HG03159 (cell line): ENCODE results near the gene MAP3K9.
"Not testable (repeated sequence)": the region's sequence is repeated elsewhere in the genome, so short reads cannot be mapped to it uniquely, and the experiment has no call there.

Source experiments
- ATAC-seq: cut with Tn5 transposase; IDR thresholded peaks from one replicate; pipeline ENCODE4 v1.9.1; 2021; ENCODE audit warnings: mild to moderate bottlenecking, moderate library complexity; ENCODE audit not compliant: unreplicated experiment

Gene MAP3K9

DNA sequence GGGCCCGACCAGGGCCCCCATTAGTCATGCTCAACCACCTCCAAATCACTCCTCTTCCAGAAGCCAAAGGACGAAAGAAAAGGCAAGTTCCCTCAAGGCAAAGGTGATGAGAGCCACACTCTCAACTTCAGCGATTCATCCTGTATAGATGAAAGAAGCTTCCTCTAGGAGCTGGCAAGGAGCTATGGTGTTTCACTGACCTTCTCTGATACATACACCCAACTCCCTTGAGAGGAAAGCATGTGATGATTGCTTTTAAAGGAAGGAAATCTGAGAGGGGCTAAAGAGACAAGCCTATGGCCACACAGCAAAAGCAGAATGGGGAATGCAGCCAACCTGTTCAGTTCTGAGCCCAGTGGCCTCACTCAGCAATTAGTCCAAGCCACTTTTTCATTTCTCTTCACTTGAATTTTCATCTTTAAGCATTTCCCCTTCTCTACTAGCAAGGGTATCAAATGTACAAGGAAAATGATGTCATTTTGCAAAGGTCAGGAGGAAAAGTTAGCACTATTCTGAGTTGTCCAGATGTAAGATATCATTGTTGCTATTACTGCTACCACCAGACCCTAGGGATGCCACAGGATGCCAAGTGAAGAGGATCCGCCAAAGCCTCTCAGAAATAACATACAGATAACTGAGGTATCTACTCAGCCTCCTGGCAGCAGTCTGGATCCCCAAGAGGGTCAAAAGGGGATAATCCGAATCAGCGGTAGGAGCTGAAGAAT, 82.5 kb downstream of the MAP3K9 start:
- no peak for ATAC-seq

DNA sequence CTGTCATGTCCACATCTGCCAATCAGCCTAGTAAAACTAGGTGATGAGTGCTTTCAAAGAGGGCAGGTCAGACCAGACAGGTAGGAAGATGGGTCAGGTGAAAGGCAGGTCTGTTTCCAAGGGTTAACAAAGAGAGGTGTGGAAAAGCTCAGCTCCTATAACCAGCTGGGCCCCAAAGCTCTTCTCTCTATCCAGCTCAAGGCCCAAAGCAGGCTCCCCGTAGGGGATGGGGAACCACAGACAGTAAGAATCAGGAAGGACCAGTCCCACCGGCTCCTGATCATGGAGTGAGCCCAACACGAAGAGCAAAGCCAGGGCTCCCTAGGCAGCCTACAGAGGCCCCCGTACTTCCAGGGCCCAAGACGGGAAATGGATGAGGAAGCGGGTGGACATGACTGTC, 84.4 kb downstream of the MAP3K9 start:
- no peak for ATAC-seq

DNA sequence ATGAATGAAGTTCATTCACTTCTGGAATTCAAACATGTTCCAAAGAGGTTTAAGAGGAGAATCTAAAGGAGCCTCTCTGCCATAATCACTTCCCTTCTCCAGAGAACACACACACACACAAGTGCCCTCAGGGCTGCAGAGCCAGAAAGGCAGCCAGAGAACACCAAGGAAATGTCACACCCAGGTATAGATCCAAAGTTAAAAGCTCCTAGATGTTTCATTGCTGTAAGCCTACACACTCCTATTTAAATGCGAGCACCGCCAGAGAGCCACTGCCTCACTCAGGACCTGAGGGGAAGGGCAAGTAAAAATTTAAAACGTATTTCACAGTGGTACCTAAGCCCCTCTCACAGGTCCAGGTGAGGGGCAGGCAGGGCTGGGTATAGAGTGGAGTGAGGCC, 85.2 kb downstream of the MAP3K9 start:
- ATAC-seq: no peak

DNA sequence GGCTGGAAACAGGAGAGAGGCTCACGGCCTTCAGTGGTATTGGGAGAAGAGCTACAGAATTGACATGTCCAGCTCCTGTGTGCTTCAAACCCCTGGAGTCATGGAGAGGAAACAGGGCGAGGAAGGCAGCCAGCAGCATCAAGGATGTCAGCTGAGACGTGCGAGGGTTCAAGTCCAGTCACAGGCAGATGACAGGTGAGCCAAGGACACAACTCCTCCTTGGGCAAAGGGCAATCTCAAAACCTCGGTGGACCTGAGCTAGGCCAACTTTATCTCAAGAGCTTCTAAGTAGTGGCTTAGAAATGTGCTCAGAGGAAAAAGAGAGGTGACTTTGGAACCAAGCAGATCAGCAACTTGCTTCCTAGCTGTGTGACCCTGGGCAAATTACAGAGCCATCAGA, 86.0 kb downstream of the MAP3K9 start:
- no peak for ATAC-seq

DNA sequence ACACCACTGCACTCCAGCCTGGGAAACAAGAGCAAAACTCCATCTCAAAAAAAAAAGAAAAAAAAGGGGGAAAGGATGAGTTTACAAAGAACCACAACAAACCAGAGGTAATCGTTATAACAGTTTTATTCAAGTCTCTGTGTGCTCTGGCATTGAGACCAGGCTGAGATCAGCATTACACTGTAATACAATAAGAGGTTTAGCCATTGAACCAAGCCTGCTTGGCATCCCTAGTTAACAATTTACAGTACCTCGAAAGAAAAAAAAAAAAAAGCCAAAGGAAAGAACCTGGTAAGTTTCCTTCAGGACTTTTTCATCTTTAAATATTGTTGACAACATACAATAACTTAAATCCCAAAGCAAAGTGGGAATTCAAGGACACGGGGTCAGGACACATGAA, 86.9 kb downstream of the MAP3K9 start:
- ATAC-seq: no peak

DNA sequence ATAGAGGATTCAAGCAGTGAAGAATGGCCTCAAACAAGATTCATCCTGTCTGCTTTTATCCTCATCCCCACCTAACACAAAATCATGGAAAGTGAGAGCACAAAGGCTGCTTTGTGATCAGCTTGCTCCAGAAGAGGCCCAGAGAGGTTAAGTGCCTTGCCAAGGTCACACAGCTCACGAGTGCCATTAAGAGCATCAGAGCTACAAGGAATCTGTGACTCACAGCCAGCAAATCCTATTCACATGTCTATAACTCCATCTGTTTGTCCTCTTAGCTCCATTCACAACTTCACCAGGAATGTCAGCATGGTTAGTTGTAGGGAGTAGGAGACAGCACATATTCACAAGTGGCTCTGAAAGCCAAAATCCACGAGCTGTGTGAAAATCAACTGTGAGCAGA, 87.8 kb downstream of the MAP3K9 start:
- no peak for ATAC-seq

DNA sequence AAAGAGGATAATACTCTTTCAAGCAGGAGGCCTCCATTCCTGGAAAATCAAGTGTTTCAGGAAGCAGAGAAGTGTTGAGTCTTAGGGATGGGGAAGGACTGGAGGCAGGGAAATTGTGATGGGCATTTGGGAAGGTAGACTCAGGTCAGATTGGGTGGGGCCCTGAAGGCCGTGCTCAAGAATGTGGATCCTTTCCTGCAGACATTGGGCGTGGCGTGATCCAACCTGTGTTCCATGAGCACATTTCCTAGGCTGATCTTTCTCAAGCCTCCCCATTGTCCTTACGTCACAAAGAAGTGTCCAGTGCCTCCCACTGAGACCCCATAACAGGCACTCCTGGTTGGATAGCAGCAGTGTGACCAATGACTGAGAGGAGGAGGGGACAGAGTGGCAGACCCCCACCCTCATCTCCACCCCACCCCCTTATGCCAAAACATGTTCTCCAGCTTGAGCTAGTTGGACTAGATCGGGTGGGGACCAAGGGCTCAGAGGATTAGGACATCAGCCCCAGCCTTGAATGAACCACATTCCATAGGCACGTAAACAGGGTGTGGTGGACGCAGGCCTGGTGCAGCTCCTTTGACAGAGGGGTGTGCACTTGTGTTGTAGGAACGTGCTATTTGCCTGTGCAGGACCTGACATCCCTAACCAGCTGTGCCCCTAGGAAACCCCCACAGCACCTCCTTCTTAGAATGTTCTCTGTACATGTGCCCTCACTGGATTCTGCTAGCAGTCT, 90.8 kb downstream of the MAP3K9 start:
- no peak for ATAC-seq

DNA sequence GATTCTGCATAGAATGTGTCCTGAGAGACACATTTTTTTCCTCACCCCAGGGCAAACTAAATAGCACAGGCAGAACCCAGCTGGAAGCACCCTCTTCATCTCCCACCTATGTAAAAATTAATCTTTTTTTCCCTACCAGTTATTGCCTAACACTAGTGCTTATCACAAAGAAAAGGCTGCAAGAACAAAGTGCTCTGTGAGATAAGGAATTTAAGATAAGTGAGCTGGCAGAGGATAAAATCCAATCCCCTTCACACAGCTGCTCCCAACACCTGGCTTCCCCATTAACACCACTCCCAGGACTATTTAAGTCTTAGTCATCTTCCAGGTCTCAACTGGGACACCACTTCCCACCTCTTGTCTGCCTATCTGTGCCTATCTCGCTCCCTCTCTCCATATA, 92.4 kb downstream of the MAP3K9 start:
- no peak for ATAC-seq

DNA sequence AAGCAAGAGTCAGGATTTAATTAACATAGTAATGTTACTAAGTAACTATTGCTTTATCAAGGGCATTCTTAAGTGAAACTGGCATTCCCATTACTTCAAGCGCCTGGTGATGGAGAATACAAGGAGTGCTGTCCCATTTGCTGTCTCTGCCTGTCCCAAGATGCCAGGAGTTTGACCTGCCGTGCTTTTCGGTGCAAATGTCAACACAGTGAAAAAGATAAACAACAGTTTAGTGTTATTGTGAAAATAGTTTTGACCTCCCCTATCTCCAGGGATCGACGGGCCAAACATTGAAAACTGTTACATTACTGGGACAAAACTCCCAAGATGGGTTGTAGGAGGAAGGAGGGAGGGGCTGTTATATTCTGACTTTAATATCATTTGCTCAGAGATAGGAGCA, 92.8 kb downstream of the MAP3K9 start:
- no peak for ATAC-seq

DNA sequence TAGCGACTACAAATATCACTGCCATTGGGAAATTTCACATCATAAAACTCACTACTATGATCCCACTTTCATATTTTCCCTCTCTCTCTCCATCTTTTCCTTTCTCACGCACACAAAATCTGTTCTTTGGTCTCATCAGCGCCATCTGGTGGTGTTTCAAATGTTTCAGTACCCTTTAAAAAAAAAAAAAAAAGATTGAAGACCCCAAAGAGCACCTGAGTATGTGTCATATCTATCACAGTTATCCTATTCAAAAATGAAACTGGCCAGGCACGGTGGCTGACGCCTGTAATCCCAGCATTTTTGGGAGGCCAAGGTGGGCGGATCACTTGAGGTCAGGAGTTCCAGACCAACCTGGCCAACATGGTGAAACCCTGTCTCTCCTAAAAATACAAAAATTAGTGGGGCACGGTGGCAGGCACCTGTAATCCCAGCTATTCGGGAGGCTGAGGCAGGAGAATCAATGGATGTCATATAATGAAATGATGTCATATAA, 95.2 kb downstream of the MAP3K9 start:
- no peak for ATAC-seq

DNA sequence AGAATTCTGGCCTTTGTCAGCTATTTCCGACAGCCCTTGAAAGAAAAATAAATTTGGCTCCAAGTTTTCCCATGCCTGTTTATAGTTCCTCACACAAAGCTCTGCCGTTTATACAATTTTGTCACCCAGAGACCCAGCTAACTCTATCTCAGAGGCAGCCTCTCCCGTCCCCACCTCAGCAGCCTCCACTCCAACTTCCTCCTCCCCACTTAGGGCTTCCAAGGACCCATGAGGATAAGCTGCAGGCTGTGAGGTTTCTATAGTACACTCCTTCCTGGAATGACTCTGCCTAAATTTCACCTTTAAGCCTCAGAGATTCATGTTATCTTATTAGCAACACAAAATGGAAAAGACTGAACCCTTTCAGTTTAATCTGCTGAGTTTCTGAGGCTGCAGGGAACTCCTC, 95.8 kb downstream of the MAP3K9 start:
- ATAC-seq: no peak

DNA sequence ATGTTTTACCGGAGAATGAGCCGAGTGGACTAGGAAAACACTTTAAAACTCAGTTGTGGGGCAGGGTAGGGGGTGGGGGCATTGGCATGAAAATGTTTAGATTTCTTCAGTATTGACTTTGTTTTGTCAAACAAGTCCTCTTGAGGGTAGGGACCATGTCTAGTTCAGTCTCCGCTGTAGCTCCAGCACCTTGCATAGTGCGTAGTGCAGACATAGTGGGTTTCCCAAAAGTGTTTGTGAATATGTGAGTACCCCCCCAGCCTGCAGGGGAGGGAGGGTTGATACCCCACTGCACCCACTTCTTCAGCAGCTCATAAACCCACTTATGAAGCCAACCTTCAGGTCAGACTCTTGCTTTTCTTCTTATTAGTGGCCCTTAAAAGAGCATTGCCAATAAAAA, 96.2 kb downstream of the MAP3K9 start:
- no peak for ATAC-seq

DNA sequence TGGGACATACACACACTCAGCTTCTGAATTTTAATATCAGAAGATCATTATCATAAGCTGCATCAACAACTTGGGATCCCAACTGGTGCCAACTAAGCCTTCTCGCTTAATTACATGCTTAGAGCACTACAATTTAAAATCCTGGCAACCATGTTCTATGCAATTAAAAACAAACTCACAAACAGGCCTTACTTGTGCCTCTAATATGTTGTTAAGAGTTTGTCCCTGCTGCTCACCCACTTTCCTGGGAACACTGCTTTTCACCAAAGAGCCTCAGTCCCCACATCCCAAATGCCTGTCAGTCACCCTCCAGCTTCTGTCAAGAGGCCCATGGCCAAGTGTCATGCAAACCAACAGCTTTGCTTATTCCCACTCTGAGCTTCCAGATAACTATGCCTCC, 97.9 kb downstream of the MAP3K9 start:
- no peak for ATAC-seq

DNA sequence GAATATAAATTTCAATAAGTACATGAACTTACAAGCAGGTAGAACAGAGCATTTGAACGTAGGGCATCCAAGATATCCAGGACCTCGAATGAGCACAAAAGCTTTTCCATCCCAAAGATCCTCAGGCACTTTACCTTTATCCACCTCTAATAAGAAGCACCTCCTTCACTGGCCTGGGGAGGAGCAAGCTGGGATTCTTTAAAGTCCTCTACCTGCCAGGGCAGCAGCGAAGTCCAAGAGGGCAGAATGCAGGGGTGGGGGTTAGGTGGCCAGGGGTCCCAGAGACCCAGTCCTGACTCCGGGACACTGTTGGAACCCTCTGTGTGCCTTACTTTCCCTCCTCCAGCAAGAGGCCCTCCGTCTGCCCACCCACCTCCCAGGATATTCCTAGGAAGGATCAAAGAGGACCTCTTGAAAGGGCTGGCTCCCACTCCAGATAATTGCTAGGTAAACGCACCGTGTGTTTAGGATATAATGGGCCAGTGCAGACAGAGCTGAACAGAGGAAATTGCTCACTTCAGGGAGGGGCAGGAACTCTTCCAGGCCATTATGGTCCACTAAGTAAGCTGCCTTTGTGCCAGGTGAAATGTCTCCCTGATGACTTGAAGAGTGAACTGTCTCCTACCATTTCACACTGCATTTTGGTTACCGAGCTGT, 99.5 kb downstream of the MAP3K9 start:
- no peak for ATAC-seq

DNA sequence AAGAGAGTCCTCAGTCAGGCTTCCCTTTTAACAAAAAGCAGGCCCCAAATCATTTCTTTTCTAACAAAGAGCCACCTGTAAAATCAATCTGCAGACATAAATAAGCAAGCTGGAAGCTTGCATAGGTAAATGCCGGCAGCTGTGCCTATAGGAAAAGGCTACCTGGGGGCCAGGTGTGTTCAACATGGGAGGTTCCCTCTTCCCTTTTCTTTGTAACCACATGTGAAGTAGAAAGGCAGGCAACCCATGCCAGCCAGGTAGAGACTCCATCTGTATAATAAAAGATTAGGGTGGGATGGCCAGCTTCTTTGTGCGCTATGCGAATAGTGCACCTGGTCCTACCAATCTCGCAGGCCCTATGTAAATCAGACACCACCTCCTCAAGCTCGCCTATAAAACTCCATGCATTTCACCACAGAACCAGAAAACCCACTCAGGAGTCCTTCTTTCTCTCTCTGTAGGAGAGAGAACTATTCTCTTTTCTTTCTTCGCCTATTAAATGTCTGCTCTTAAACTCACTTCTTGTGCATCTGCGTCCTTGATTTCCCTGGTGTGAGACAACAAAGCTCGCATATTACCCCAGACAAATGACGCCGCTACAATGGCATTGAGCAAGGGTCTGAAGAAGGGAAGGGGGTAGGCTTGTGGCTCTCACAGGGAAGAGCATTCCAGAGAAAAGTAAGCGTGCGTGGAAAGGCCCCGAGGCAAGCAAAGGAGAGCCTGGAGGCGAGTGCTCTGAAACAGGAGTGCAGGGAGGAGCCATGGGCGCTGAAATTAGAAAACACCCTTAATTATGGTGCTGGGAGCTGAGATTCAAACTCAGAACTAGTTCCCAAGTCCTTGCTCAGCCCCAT, 100.4 kb downstream of the MAP3K9 start:
- no peak for ATAC-seq

DNA sequence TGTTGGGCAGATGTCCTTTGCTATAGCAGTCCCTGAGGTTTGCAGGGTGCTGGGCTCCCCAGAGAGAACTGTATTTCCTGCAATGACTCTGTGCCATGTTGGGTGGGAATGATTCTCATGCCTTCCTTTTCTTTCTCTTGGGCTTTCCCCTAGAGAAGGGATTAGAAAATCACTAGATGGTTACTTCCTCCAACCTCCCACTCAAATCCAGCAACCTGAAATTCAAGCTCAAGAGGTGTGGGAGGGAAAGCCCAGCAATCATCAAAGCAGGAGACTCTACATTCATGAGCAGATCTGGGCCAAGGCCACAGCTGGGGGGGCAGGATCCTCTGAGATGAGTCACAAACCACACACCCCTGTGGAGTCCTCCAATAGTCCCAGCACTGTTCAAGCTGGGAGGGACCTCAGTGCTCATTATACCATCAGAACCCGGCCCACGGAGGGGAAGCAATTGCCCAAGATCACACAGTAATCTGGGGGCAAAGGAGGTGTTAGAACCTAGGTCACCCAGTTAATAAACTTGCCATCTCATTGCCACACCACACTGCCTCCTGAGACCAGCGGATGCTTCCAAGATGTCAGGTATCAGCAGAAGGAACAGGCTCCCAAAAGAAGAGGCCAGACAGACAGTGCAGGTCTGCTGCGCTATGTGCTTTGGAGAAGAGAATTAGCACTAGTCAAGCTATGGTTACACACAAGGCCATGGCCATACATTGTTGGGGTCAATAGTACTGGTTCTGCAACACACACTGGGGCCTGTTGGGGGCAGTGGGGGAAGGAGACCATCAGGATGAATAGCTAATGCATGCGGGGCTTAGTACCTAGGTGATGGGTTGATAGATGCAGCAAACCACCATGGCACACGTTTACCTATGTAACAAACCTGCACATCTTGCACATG, 101.9 kb downstream of the MAP3K9 start:
- ATAC-seq: peak; percentile 54

DNA sequence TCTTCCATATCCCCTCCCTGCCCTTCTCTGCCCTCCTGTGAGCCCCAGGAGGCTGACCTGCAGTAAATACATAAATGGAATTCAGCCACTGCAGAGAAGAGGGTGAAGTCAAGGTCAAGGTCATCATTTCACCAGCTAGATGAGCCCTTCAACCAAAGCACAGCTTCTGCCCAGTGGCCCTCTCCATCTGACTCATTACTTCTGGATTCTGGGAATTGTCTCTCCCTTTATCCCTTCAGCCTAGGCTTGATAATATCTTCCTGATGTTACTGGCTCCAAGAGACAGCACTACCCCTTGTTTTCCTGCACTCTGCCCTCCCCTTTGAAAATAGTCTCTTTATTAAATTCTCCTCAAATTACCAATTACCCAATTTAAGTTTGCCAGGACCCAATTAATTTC, 103.1 kb downstream of the MAP3K9 start:
- ATAC-seq: no peak

DNA sequence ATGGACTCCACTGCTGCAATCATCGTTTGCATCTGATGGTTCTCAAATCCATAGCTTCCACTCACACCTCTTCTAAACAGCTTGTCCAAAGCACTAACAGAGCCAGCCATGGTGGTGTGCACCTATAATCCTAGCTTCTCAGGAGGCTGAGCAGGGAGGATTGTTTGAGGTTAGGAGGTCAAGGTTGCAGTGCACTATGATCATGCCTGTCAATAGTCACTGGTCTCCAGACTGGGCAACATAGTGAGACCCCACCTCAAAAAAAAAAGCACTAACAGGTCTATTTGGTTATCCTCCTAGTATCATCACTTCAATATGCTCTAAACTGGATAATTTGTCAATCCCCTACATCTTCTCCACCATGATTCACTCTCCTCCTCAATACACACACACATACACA, 104.4 kb downstream of the MAP3K9 start:
- ATAC-seq: no peak

DNA sequence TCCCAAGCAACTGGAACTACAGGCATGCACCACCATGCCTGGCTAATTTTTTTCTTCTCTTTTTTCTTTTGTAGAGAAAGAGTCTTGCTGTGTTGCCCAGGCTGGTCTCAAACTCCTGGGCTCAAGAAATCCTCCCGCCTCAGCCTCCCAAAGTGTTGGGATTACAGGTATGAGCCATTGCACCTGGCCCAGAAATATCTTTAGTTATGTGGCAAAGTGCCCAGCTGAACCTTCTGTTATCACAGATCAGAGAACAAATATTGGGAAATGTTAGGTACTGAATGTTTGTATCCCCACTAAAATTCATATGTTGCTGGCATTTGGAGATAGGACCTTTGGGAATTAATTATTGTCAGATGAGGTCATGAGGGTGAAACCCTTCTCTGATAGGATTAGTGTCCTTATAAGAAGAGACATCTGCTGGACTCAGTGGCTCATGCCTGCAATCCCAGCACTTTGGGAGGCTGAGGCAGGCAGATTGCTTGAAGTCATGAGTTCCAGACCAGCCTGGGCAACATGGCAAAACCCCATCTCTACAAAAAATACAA, 105.6 kb downstream of the MAP3K9 start:
- not testable (repeated sequence) for ATAC-seq

DNA sequence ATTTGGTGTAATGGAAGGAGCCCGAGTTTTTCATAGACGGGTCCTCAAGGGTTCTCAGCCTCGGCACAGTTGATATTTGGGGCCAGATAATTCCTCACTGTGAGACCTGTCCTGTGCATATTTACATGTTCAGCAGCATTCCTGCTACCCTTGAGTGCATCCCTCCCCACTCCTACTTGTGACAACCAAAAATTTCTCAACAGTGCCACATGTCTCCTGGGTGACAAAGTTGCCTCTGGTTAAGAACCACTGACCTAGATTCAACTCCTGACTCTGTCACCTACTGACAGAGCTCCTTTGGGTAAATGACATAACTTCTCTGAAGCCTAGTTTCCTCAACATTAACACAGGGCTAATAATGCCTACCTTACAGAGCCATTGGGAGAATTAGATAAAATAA, 107.2 kb downstream of the MAP3K9 start:
- no peak for ATAC-seq
